Osteocyte (in vitro differentiated cells): ENCODE data around the gene PRSS36. TPM values are rescaled to one million over a fixed set of nuclear protein-coding genes. Genes with fewer than 3 reads are reported as not detected.

Experiments used
- DNase-seq: peaks from one replicate; pipeline ENCODE4 v3.0.0; 2021; ENCODE audit warnings: mixed read lengths; ENCODE audit not compliant: unreplicated experiment; ENCODE audit errors: extremely low spot score
- H3K27ac Mint-ChIP-seq: one replicate; pipeline ENCODE4 v1.8.0; 2021; ENCODE audit warnings: mild to moderate bottlenecking, mixed read lengths; ENCODE audit not compliant: unreplicated experiment
- H3K27me3 Mint-ChIP-seq: one replicate; pipeline ENCODE4 v1.8.0; 2021; ENCODE audit warnings: mixed read lengths; ENCODE audit not compliant: unreplicated experiment
- H3K36me3 Mint-ChIP-seq: one replicate; pipeline ENCODE4 v1.8.0; 2021; ENCODE audit warnings: mixed read lengths; ENCODE audit not compliant: unreplicated experiment
- H3K4me1 Mint-ChIP-seq: one replicate; pipeline ENCODE4 v1.8.0; 2021; ENCODE audit warnings: mixed read lengths; ENCODE audit not compliant: unreplicated experiment
- H3K4me3 Mint-ChIP-seq: one replicate; pipeline ENCODE4 v1.8.0; 2021; ENCODE audit warnings: mild to moderate bottlenecking, moderate library complexity, mixed read lengths; ENCODE audit not compliant: unreplicated experiment
- H3K9me3 Mint-ChIP-seq: one replicate; pipeline ENCODE4 v1.8.0; 2021; ENCODE audit warnings: mixed read lengths; ENCODE audit not compliant: unreplicated experiment
- total RNA-seq: library from RNA; stranded (reverse); gene quantifications from 2 replicates; pipeline ENCODE4 v1.2.1, GENCODE V29; 2021
- TF ChIP-seq, protein P1 (sequence below): fragments of 200-600 bp; sonication (generic); IDR thresholded peaks from 2 replicates; pipeline ENCODE4 v1.5.0; 2021; ENCODE audit warnings: antibody characterized with exemption, mild to moderate bottlenecking, moderate library complexity

Gene PRSS36
- total RNA-seq, 1 donor from 2014 or later: 0.67 TPM

DNA sequence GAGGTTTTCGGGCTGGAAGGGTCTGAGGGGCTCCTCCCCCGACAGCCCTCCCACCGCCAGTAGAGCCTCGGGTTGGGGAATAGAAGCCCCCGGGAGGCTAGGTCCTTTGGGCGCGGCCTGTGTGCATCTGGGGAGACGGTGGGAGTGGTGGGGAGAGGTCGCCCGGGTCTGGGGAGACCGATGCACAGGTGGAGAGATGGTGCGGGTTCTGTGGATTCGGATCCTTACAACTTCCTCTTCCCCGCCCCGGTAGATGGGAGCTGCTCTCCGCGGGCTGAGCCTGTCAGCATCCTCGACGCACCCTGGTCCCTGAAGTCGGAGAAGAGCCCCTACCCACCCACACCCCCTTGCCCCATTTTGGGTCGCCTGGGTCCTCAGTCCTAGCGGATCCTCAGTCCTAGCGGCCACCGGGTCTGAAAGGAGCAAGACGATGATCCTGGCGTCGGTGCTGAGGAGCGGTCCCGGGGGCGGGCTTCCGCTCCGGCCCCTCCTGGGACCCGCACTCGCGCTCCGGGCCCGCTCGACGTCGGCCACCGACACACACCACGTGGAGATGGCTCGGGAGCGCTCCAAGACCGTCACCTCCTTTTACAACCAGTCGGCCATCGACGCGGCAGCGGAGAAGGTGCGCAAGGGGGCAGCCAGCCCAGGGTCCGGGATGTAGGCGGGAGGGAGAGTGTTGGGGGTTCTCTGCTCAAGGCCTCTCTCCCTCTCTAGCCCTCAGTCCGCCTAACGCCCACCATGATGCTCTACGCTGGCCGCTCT lies 40.9 kb downstream of the PRSS36 start:
- Mint-ChIP-seq H3K4me3 (peak overlapping the region; percentile 77), H3K9me3 (no peaks in the 10 kb centered on the region), H3K27me3 (no peaks in the 10 kb centered on the region), H3K36me3 (peaks cover 9% of the 10 kb centered on the region), H3K27ac (no peak overlapping the region), H3K4me1 (peaks cover 20% of the 10 kb centered on the region)
- DNase-seq: no peak
- TF ChIP-seq, protein P1, sequence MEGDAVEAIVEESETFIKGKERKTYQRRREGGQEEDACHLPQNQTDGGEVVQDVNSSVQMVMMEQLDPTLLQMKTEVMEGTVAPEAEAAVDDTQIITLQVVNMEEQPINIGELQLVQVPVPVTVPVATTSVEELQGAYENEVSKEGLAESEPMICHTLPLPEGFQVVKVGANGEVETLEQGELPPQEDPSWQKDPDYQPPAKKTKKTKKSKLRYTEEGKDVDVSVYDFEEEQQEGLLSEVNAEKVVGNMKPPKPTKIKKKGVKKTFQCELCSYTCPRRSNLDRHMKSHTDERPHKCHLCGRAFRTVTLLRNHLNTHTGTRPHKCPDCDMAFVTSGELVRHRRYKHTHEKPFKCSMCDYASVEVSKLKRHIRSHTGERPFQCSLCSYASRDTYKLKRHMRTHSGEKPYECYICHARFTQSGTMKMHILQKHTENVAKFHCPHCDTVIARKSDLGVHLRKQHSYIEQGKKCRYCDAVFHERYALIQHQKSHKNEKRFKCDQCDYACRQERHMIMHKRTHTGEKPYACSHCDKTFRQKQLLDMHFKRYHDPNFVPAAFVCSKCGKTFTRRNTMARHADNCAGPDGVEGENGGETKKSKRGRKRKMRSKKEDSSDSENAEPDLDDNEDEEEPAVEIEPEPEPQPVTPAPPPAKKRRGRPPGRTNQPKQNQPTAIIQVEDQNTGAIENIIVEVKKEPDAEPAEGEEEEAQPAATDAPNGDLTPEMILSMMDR: no peak

DNA sequence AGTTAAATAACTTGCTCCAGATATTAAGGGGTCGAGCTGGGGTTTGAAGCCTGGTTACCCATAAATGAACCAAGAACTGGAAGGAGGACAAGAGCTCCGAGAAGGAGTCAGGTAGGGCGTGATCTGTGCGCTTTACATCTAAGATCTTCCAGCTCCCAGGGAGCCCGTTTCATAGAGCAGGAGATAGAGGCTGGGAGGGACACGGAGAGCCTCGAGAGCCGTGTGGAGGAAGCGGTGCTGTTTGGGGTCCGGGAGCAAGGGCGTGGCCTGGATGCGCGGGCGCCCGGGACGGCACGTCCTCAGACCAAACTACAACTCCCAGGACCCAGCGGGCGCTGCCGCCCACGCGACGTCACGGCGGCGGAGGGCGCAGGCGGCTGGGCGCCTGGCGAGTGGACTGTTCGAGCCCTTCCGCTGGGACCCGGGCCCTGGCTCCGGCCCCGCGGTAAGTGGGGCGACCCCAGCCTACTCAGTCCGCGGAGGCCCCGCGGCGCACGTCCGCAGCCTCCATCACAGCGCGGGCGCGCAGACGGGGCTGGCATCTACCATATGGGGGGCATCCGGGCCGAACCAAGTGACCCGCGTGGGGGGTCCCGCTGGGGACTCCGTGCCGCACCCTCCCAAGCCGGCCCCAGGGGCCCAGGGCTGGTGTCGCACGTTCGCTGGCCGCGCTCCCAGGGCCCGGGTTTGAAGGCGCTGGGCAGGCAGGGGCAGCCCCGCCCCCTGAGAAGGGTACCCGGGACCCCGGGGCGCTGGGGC lies 41.7 kb downstream of the PRSS36 start, which contains the start of gene BCKDK:
Gene BCKDK (plus strand): TSS at position 352 of the 759 bp plus-strand sequence. CDS start 838 bp downstream, outside the sequence.
- H3K27ac Mint-ChIP-seq: peak within 1 kb of the TSS; percentile 74

DNA sequence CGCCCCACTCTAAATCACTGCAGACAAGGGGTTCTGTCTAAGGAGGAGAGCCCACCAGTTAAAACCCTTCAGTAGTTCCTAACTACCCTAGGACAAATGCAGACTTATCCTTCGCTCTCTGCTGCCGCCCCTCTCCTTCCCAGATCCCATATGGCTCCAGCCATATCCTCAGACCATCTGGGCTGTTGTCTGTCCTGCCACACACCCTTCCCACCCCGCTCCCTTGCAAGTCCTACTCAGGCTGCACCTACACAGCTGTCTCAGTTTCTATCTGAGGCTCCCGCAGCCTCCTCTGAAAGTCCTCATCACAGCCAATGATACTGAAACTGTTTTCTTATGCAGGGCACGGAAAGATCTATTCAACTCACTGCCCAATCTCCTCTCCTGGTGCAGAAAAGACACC lies 42.4 kb downstream of the PRSS36 start:
- Mint-ChIP-seq H3K27ac (peak overlapping the region; percentile 74), H3K4me3 (peak overlapping the region; percentile 73), H3K4me1 (peaks cover 20% of the 10 kb centered on the region), H3K27me3 (no peaks in the 10 kb centered on the region), H3K9me3 (no peaks in the 10 kb centered on the region), H3K36me3 (peaks cover 8% of the 10 kb centered on the region)
- DNase-seq: no peak
- TF ChIP-seq, protein P1: no peak

More for the DNA sequence above, 41.7 kb downstream of the PRSS36 start, which contains the start of gene BCKDK:
- TF ChIP-seq, protein P1: no peak
- H3K4me3 Mint-ChIP-seq: peak within 1 kb of the TSS; percentile 73
- no peaks in the 10 kb centered on the region for H3K27me3 Mint-ChIP-seq
- peaks cover 9% of the 10 kb centered on the region for H3K36me3 Mint-ChIP-seq
- DNase-seq: peak; percentile 90
- no peaks in the 10 kb centered on the region for H3K9me3 Mint-ChIP-seq
- H3K4me1 Mint-ChIP-seq: peaks cover 20% of the 10 kb centered on the region

- peaks cover 6% of the 10 kb centered on the region for H3K36me3 Mint-ChIP-seq
- TF ChIP-seq, protein P1: no peak
- peaks cover 20% of the 10 kb centered on the region for H3K4me1 Mint-ChIP-seq
- H3K27ac Mint-ChIP-seq: peak overlapping the region; percentile 74
- DNase-seq: no peak
- no peaks in the 10 kb centered on the region for H3K27me3 Mint-ChIP-seq
- no peak overlapping the region for H3K4me3 Mint-ChIP-seq
- no peaks in the 10 kb centered on the region for H3K9me3 Mint-ChIP-seq
Measured at GRCh38 chr16:31106509-31107464, 43.1 kb downstream of the PRSS36 start.
